T-cell (primary cell): ENCODE measurements around the gene CCDC175. TPM values are rescaled to one million over a fixed set of nuclear protein-coding genes. Genes with fewer than 3 reads are reported as not detected.
A peak's percentile ranks its signal among the peaks of the same experiment; 100 is the strongest.

ENCODE experiments used
- ATAC-seq, 4 experiments: fragments of 200-7000 bp in 3 of 4; fragments of 150-1000 bp in 1 of 4; cut with Tn5 transposase; replicated peaks in 1 of 4; 1 replicate in 3 of 4; 2 replicates in 1 of 4; pipeline ENCODE4 v1.10.0; 2021; ENCODE audit warnings: moderate library complexity in 3 of 4, mild to moderate bottlenecking in 2 of 4, moderate number of reproducible peaks in 1 of 4
- CTCF ChIA-PET, 2 donors: fragments of 300-600 bp; sonication (Branson Sonifier 250); formaldehyde crosslinking; loops; one replicate each; lab custom pipeline; 2022; ENCODE audit warnings: antibody characterized with exemption in 2 of 2; lab: Charles Lee
- POLR2A ChIA-PET, 2 donors: fragments of 300-600 bp; sonication (Branson Sonifier 250); formaldehyde crosslinking; loops; one replicate each; lab custom pipeline; 2022; ENCODE audit warnings: antibody characterized with exemption in 2 of 2; lab: Charles Lee
- DNase-seq, 35 experiments: peaks; one replicate each; pipeline versions ENCODE4 v3.0.0 to v3.0.0-alpha.2; 2013 to 2023
- H3K27ac ChIP-seq: one replicate; pipeline ENCODE4 v1.5.1; 2013; ENCODE audit warnings: low read length
- H3K27me3 ChIP-seq, 2 experiments: replicated peaks in 1 of 2; 1 replicate in 1 of 2; 2 replicates in 1 of 2; pipeline versions ENCODE4 v1.6.1 to v1.7.0; 2013; ENCODE audit warnings: low read length in 1 of 2, mixed read lengths in 1 of 2; ENCODE audit not compliant: control insufficient read depth in 2 of 2, insufficient read depth in 2 of 2; ENCODE audit errors: extremely low read depth in 1 of 2
- H3K36me3 ChIP-seq, 2 donors: 1 replicate in 1 of 2; 2 replicates in 1 of 2; pipeline versions ENCODE4 v1.6.1 to v1.7.0; 2013; ENCODE audit warnings: low read length in 1 of 2; ENCODE audit not compliant: control insufficient read depth in 2 of 2, insufficient read depth in 1 of 2; ENCODE audit errors: extremely low read depth in 1 of 2
- H3K4me1 ChIP-seq, 2 experiments: 1 replicate in 1 of 2; 2 replicates in 1 of 2; pipeline versions ENCODE4 v1.6.1 to v1.7.0; 2013; ENCODE audit warnings: low read length in 2 of 2, mixed read lengths in 1 of 2; ENCODE audit not compliant: insufficient read depth in 2 of 2, control insufficient read depth in 1 of 2; ENCODE audit errors: extremely low read depth in 1 of 2
- H3K4me3 ChIP-seq, 2 donors: 1 replicate in 1 of 2; 2 replicates in 1 of 2; pipeline versions ENCODE4 v1.5.1 to v1.7.0; 2013; ENCODE audit warnings: mild to moderate bottlenecking in 2 of 2, low read length in 1 of 2, moderate library complexity in 1 of 2; ENCODE audit not compliant: control insufficient read depth in 1 of 2; ENCODE audit errors: extremely low read depth in 1 of 2
- H3K9me3 ChIP-seq: 2 replicates; pipeline ENCODE4 v1.7.0; 2013
- H3K27ac Mint-ChIP-seq, 2 donors: one replicate each; pipeline ENCODE4 v1.8.0; 2020 to 2021; ENCODE audit warnings: mild to moderate bottlenecking in 2 of 2, mixed read lengths in 2 of 2
- H3K27me3 Mint-ChIP-seq, 2 donors: one replicate each; pipeline ENCODE4 v1.8.0; 2021 to 2022; ENCODE audit warnings: mixed read lengths in 2 of 2
- H3K36me3 Mint-ChIP-seq: one replicate; pipeline ENCODE4 v1.8.0; 2021; ENCODE audit warnings: mixed read lengths
- H3K4me1 Mint-ChIP-seq, 3 donors: one replicate each; pipeline ENCODE4 v1.8.0; 2020 to 2022; ENCODE audit warnings: mixed read lengths in 3 of 3, mild to moderate bottlenecking in 1 of 3
- H3K4me3 Mint-ChIP-seq, 3 donors: one replicate each; pipeline ENCODE4 v1.8.0; 2020 to 2022; ENCODE audit warnings: mild to moderate bottlenecking in 3 of 3, mixed read lengths in 3 of 3, moderate library complexity in 3 of 3
- H3K9me3 Mint-ChIP-seq, 3 donors: one replicate each; pipeline ENCODE4 v1.8.0; 2020 to 2022; ENCODE audit warnings: mixed read lengths in 3 of 3
- WGBS: methylation state at CpG from one replicate; pipeline ENCODE4 v1.1.5; 2013; ENCODE audit warnings: missing lambda C conversion rate; ENCODE audit not compliant: insufficient coverage; 5-methylcytosine and 5-hydroxymethylcytosine counted together
- total RNA-seq, 35 experiments: library from RNA in 6 of 35; stranded (reverse) in 6 of 35; fragments of 120-200 nt in 1 of 35; gene quantifications; one replicate each; pipeline versions ENCODE4 v1.2.1 to v1.2.4 and lab custom pipeline; 2013 to 2026

CCDC175 gene
- total RNA-seq: not detected
- total RNA-seq (2013): not detected
- 0 to 0.15 (median 0) reads per million in 29 experiments for total RNA-seq (lab: John Stamatoyannopoulos, UW)

DNA sequence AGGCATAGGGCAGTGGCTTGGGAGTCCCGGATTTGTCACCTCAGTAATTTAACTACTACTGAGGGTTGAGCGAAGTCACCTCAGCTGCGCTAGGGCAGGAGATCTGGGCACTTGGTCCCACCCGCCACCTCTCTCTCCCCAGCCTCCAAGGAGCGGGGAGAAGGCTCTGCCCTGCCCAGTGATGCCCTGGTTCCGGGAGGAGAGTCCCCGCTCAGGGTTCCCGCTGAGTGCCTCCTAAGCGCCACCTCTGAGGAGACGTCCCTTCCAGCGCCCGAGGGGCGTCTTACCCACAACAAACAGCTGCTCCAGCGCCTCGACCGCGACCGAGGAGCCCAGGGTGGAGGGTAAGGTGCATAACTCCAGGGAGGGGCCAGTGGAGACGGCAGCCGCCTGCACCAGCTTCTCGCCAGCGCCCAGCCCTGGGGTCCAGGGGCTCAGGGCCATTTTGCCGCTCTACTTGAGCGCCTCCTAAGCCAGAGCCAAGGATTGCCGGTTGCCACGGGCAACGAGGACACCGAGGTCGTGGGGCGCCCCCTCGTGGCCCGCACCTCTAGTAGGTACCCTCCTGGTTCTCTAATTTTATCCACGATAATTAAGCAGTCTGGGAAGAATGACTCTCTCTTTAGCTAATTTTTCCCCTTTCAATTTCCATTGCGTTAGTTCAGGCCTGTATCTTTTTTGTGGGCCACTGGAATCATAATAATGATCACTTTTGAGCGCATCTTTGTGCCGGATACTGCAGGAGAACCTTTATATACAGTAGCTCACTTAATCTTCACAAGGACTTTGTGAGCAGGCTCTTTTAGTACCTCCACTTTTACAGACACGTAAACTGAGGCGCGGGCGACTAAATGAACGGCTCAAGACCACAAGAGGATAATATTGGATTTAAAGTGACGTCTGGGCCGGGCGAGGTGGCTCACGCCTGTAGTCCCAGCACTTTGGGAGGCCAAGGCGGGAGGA, at the start of gene CCDC175:
TSS of gene CCDC175 (minus strand) at position 481 of the 963 bp plus-strand sequence. CDS start at position 444, 37 bp downstream.
- no peaks in the 10 kb centered on the region for H3K9me3 Mint-ChIP-seq
- no peaks in the 10 kb centered on the region for H3K36me3 Mint-ChIP-seq
- H3K27ac ChIP-seq: no peak within 1 kb of the TSS
- H3K27me3 Mint-ChIP-seq: peaks cover 17 to 20% of the 10 kb centered on the region in 2 donors
- ATAC-seq (peak; percentile 93 to 99 (median 96)), DNase-seq (peak; percentile 58 to 89 (median 76))
- no peaks in the 10 kb centered on the region for H3K9me3 ChIP-seq
- POLR2A ChIA-PET: no interaction called here
- peak within 1 kb of the TSS; percentile 71 to 82 (median 73) for H3K4me3 Mint-ChIP-seq
- 12% methylated on average over 33 of the region's 46 CpGs for WGBS
- no peaks in the 10 kb centered on the region for H3K36me3 ChIP-seq
- CTCF ChIA-PET: interaction anchor here (0.6 to 2.3 kb wide), 19 partner anchors 10 to 1076 kb away, joined by 3 to 7 read pairs (median 4); partner anchors contain the start of genes JKAMP (in 1 of the 2) and L3HYPDH (in 1 of the 2)
- peaks cover 0 to 12% of the 10 kb centered on the region in 2 experiments for H3K4me1 ChIP-seq
- H3K4me3 ChIP-seq: peak within 1 kb of the TSS; percentile 55 to 75
- peaks cover 9 to 14% (median 13%) of the 10 kb centered on the region in 3 donors for H3K4me1 Mint-ChIP-seq
- H3K27me3 ChIP-seq: peaks cover 0 to 20% of the 10 kb centered on the region in 2 experiments
- H3K27ac Mint-ChIP-seq: no peak within 1 kb of the TSS

DNA sequence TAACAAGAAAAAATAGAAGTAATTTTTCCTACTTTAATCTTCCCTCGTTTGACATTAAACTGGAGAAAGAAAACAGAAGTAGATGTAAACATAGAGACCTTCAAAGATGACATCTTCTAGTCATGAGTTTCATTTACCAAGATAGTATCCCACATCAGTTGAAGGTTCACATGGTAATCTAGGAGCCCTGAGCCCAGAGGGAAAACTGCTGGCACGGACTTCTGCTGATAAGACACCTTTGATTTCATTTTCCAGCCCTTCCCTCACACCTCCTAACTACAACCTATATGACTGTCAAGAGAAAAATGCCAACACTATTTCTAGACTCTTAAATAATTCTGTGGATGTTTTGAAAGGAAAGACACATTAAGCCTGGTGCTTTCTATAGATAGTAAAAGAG, 46.0 kb upstream of the CCDC175 start:
- Mint-ChIP-seq H3K9me3 (peaks cover 0 to 12% (median 0%) of the 10 kb centered on the region in 3 donors), H3K36me3 (no peaks in the 10 kb centered on the region), H3K4me3 (no peak overlapping the region), H3K27ac (no peak overlapping the region), H3K27me3 (peaks cover 12 to 24% of the 10 kb centered on the region in 2 donors), H3K4me1 (no peaks in the 10 kb centered on the region)
- CTCF ChIA-PET: interaction anchor here in 1 of 2 donors (1.1 kb wide), 1 partner anchor 9 kb away, joined by 5 read pairs; no protein-coding TSS in a partner anchor
- no peak for ATAC-seq
- H3K4me1 ChIP-seq: no peaks in the 10 kb centered on the region
- no peaks in the 10 kb centered on the region for H3K9me3 ChIP-seq
- no peak overlapping the region for H3K27ac ChIP-seq
- no peaks in the 10 kb centered on the region for H3K27me3 ChIP-seq
- POLR2A ChIA-PET: no interaction called here
- H3K4me3 ChIP-seq: no peak overlapping the region
- no CpG with 5 or more reads among the region's 2 CpGs for WGBS
- H3K36me3 ChIP-seq: no peaks in the 10 kb centered on the region
- DNase-seq: no peak

DNA sequence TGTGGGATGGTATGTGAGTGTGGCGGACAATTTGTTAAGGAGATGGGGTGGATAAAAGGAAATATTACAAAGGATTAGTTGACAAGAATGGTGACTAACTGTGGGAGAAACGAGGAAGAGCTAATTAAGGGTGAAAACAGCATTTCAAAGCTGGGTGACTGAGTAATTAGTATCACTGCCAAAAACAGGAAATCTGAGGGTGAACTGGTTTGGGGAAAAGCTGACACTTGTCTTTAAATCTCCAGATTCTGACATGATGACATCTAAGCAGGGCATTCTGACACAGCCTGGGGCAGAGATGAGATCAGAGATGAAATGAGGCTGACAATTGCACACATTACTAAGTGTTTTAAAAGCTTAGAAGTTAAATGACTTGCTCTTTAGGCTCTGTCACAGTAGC, 42.4 kb upstream of the CCDC175 start:
- CTCF ChIA-PET: no interaction called here
- H3K27ac ChIP-seq: no peak overlapping the region
- H3K36me3 ChIP-seq: no peaks in the 10 kb centered on the region
- no peaks in the 10 kb centered on the region for H3K9me3 ChIP-seq
- POLR2A ChIA-PET: interaction anchor here in 1 of 2 donors (0.6 kb wide), 1 partner anchor 1456 kb away, joined by 3 read pairs; no protein-coding TSS in a partner anchor
- Mint-ChIP-seq H3K4me1 (no peaks in the 10 kb centered on the region), H3K27me3 (peaks cover 10 to 14% of the 10 kb centered on the region in 2 donors), H3K9me3 (peaks cover 0 to 14% (median 0%) of the 10 kb centered on the region in 3 donors), H3K4me3 (no peak overlapping the region), H3K27ac (no peak overlapping the region), H3K36me3 (no peaks in the 10 kb centered on the region)
- no peaks in the 10 kb centered on the region for H3K4me1 ChIP-seq
- no peak overlapping the region for H3K4me3 ChIP-seq
- H3K27me3 ChIP-seq: peaks cover 0 to 2% of the 10 kb centered on the region in 2 experiments
- ATAC-seq: no peak
- DNase-seq: no peak
- WGBS: 46% methylated on average over 2 of the region's 2 CpGs

DNA sequence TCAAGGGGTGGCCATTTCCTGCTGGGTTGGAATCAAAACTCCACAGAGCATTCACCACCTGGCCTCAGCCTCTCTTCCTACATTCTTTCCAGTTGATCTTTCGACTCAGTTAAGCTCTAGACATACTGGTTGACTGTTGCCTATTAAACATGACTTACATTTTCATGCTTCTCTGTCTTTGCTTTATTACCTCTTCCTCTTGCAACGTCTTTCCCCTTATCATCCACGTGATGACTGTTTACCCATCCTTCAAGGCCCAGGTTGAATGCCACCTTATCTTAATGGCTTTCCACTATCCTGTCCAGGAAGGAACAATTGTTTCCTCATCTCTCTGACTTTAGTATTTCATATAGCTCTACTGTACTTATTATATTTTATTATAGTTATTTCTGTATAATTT, 24.4 kb upstream of the CCDC175 start:
- Histone ChIP-seq H3K4me1 (no peaks in the 10 kb centered on the region), H3K9me3 (no peaks in the 10 kb centered on the region), H3K4me3 (no peak overlapping the region), H3K36me3 (no peaks in the 10 kb centered on the region), H3K27me3 (no peaks in the 10 kb centered on the region), H3K27ac (no peak overlapping the region)
- CTCF ChIA-PET: no interaction called here
- no peaks in the 10 kb centered on the region for H3K4me1 Mint-ChIP-seq
- 64% methylated on average over 3 of the region's 3 CpGs for WGBS
- H3K27me3 Mint-ChIP-seq: peaks cover 17 to 28% of the 10 kb centered on the region in 2 donors
- no peaks in the 10 kb centered on the region for H3K36me3 Mint-ChIP-seq
- no peak for ATAC-seq
- no peak overlapping the region for H3K4me3 Mint-ChIP-seq
- H3K9me3 Mint-ChIP-seq: no peaks in the 10 kb centered on the region
- DNase-seq: no peak
- H3K27ac Mint-ChIP-seq: no peak overlapping the region
- POLR2A ChIA-PET: no interaction called here

DNA sequence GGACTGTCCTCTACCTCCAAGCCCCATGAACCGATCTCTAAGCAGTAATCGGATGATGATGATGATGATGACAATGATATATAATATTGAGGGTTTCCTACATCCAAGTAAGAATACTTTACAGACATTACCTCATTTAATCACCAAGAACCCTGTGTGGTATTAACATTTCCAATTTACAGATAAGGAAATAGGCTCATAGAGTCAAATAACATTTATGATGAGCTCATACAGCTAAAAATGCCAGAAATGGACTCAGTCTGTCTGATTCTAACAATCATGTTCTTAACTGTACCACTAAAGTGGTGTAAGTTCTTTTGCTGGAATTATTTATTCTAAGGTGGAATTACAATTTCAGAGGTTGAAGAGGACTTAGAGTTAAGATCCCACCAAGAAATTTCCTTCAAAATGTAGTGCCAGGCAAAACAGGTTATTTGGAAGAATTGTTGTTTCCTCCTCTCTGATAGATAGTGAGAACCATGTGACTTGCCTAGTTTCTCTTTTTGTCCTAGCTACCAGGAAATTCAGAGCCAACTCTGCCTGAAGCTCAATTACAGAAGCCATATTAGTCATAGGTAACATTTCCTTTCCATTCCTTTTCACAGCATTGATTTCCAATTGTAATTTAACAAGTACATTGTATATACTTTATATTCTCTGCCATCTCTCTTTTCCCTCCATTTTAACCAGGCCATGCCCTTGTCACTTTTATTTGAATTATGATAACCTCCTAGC, 23.8 kb upstream of the CCDC175 start:
- no peak for DNase-seq
- Mint-ChIP-seq H3K27me3 (peaks cover 17 to 28% of the 10 kb centered on the region in 2 donors), H3K4me1 (no peaks in the 10 kb centered on the region), H3K36me3 (no peaks in the 10 kb centered on the region), H3K27ac (no peak overlapping the region), H3K9me3 (no peaks in the 10 kb centered on the region), H3K4me3 (no peak overlapping the region)
- Histone ChIP-seq H3K27me3 (no peaks in the 10 kb centered on the region), H3K4me3 (no peak overlapping the region), H3K4me1 (no peaks in the 10 kb centered on the region), H3K27ac (no peak overlapping the region), H3K9me3 (no peaks in the 10 kb centered on the region), H3K36me3 (no peaks in the 10 kb centered on the region)
- ChIA-PET CTCF (no interaction called here), POLR2A (no interaction called here)
- ATAC-seq: no peak
- WGBS: no CpG with 5 or more reads among the region's 2 CpGs

DNA sequence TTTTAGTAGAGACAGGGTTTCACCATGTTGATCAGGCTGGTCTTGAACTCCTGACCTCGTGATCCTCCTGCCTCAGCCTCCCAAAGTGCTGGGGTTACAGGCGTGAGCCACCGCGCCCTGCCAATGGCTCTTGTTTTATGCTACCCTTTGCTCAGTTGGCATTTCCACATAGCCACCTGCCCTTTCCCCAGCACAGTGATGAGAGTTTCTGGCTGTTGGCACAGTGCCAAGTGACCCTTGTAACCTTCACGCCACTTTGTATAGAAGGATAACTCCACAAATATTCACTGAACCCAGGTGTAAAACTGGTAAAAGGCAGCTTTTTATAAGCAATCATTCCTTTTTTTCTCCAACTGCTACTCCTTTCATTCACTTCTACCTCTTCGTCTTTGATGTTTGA, 18.5 kb upstream of the CCDC175 start:
- POLR2A ChIA-PET: no interaction called here
- H3K27ac Mint-ChIP-seq: no peak overlapping the region
- ATAC-seq (no peak), DNase-seq (no peak)
- CTCF ChIA-PET: no interaction called here
- H3K36me3 Mint-ChIP-seq: peaks cover 3% of the 10 kb centered on the region
- Histone ChIP-seq H3K27me3 (no peaks in the 10 kb centered on the region), H3K4me3 (no peak overlapping the region), H3K27ac (no peak overlapping the region), H3K4me1 (no peaks in the 10 kb centered on the region), H3K9me3 (no peaks in the 10 kb centered on the region), H3K36me3 (no peaks in the 10 kb centered on the region)
- no peaks in the 10 kb centered on the region for H3K4me1 Mint-ChIP-seq
- H3K27me3 Mint-ChIP-seq: peaks cover 19 to 22% of the 10 kb centered on the region in 2 donors
- peaks cover 0 to 7% (median 4%) of the 10 kb centered on the region in 3 donors for H3K9me3 Mint-ChIP-seq
- H3K4me3 Mint-ChIP-seq: no peak overlapping the region
- no CpG with 5 or more reads among the region's 6 CpGs for WGBS
